Measurements from ENCODE around the gene RHOJ. TPM values are rescaled to one million over a fixed set of nuclear protein-coding genes. Genes with fewer than 3 reads are reported as not detected.

Gene RHOJ
- total and polyA plus RNA-seq, 10 of the 15 experiments (the other 5 are each of a cell fraction or from before 2014, with no cell fraction given) = not detected

DNA sequence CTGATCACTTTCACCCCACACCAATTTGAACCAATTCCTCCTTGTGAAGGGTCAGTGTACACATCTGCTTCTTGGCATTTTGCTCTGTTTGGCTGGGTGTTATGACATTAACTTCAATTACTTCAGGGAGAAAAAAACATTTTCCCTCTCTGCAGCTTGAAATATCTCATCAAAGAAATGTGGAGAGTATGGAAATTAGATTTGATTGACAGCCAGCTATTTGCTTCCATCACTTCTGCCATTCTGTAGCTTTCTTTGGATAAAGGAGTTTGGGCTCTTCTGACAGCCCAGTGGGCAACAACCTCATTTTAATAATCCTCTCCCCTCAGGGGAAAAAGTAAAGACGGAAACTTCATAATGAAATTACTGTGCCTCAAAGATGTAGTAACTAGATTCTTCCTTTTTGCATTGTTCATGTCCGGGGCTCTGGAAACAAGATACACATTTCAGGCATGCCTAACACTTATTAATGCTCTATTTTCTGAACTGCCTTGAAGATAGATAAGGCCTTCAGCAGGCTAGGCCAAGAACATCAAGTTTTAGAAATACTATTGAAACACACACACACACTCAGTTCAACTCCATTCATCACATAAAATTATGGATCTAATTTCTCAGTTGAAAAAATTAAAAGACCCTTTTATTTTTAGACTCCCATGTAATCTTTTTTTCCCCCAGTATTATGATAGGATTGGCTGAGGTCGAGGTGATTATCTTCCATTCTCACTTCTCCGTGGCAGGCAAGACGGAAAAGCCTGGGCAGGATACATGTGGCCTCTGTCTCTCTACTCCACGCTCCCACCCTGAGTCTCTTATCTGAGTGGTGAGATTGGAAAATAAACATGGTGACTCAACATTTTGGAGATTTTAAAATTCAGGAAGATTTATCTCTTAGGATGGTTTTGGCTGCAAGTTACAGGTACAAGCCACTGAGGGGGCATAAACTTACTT, 124.8 kb downstream of the RHOJ start (continued):
- TF ChIP-seq RBBP5 (conservative IDR thresholded peaks at IDR 0.05) = no peak
- TF ChIP-seq ZSCAN29 (IDR thresholded peaks at IDR 0.05) = no peak

DNA sequence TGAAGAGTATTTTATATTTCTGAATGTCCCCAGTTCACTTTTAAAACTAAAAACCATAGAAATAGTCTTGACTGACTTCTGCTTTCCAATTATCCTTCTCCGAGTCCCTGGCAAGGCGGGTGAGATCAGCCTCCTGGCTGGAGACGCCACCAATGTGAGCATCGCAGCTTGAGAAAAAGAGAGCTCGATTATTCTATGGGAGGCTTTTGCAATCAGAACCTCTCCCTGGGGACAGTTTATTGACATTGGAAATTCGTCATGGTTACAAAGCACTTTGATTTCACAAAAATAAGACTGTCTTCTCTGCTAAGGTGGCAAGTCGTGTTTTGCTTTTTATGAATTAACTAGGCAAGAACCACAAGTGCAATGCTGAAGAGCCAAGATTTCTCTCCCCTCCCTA, 138.1 kb downstream of the RHOJ start:
- Histone ChIP-seq H4K20me1 (ENCODE audit: control insufficient read depth, insufficient read depth) (no peaks in the 10 kb centered on the region), H3K4me3 (no peak overlapping the region), H3K79me2 (ENCODE audit: control insufficient read depth, insufficient read depth, low read length) (no peaks in the 10 kb centered on the region), H3K27ac (ENCODE audit: control insufficient read depth, insufficient read depth) (no peak overlapping the region), H3K36me3 (ENCODE audit: control insufficient read depth in 2 of 2, insufficient read depth in 2 of 2, low read length in 1 of 2) (no peaks in the 10 kb centered on the region), H3K27me3 (replicated peaks in 1 of 2; ENCODE audit: control insufficient read depth in 2 of 2, insufficient read depth in 2 of 2, low read length in 1 of 2) (no peaks in the 10 kb centered on the region), H2AFZ (ENCODE audit: control insufficient read depth, low read depth, low read length) (no peak overlapping the region), H3K9ac (ENCODE audit: control insufficient read depth, insufficient read depth, low read length) (no peak overlapping the region), H3K4me2 (ENCODE audit: control insufficient read depth, insufficient read depth) (no peak overlapping the region), H3K9me3 (replicated peaks; ENCODE audit: control insufficient read depth, insufficient read depth, low read length) (no peaks in the 10 kb centered on the region), H3K4me1 (ENCODE audit: control insufficient read depth, insufficient read depth, low read length) (no peaks in the 10 kb centered on the region)
- CTCF ChIA-PET = no interaction called here
- no TSS peak for BruUV-seq (replicated peaks)
- intact Hi-C loops (cut with micrococcal nuclease; ENCODE audit: unreplicated experiment) (no loop called here), in situ Hi-C loops (cut with MboI) (no loop called here)
- POLR2A ChIA-PET = no interaction called here
- no peak for DNase-seq (ENCODE audit: low read depth, low spot score)
- TF ChIP-seq ZNF622 (IDR thresholded peaks at IDR 0.05) (no peak), SMAD1 (IDR thresholded peaks at IDR 0.05; ENCODE audit: low read depth, partially characterized antibody) (no peak), GATAD2B (conservative IDR thresholded peaks at IDR 0.05; ENCODE audit: low read depth) (no peak)
- RAD21 ChIA-PET (ENCODE audit: unreplicated experiment) = no interaction called here
- no peak for FAIRE-seq
- SMC1A ChIA-PET (ENCODE audit: uncharacterized antibody, unreplicated experiment) = interaction anchor here (2.0 kb wide), 1 partner anchor 12 kb away, joined by 5 read pairs; no protein-coding TSS in a partner anchor
- 63% methylated on average over 7 of the region's 7 CpGs for WGBS (ENCODE audit: insufficient coverage, insufficient replicate concordance, low lambda C conversion rate, missing lambda C conversion rate)
- ATAC-seq = no peak

Other genes starting within 250 kb of the RHOJ start
- not detected in 2 replicates for gene KCNH5, start 159.0 kb upstream of the RHOJ start, total RNA-seq (2014; rRNA removed)
- gene KCNH5, start 159.0 kb upstream of the RHOJ start, total RNA-seq (2014; rRNA removed; fragmentation: Illumina TruSeq; extraction: Trizol) = not detected in 2 replicates
- not detected in 2 replicates for gene KCNH5, start 159.0 kb upstream of the RHOJ start, total RNA-seq (2021)
- gene KCNH5, start 159.0 kb upstream of the RHOJ start, polyA plus RNA-seq (2011; rRNA removed) = 0.04 TPM in 2 replicates
- not detected in 2 replicates for gene KCNH5, start 159.0 kb upstream of the RHOJ start, polyA plus RNA-seq (2014; fragmentation: Illumina TruSeq; extraction: Trizol)
- under 1 TPM in 1 of 2 experiments, not detected in 1; under 0.01 TPM for gene KCNH5, start 159.0 kb upstream of the RHOJ start, polyA plus RNA-seq (2014; fragmentation: Nextera tagmentation; extraction: Ambion mirVana)
- gene KCNH5, start 159.0 kb upstream of the RHOJ start, polyA plus RNA-seq (2014; rRNA removed) = 0.04 TPM in 1 of 2 replicates, not detected in the other
- not detected for gene KCNH5, start 159.0 kb upstream of the RHOJ start, polyA plus RNA-seq (2016; fragmentation: Nextera tagmentation; extraction: Ambion mirVana)
- gene GPHB5, start 114.5 kb downstream of the RHOJ start, total RNA-seq (2014; rRNA removed) = not detected in 2 replicates
- gene GPHB5, start 114.5 kb downstream of the RHOJ start, total RNA-seq (2014; rRNA removed; fragmentation: Illumina TruSeq; extraction: Trizol) = not detected in 2 replicates
- gene GPHB5, start 114.5 kb downstream of the RHOJ start, total RNA-seq (2021) = not detected in 2 replicates
- gene GPHB5, start 114.5 kb downstream of the RHOJ start, polyA plus RNA-seq (2011; rRNA removed) = not detected in 2 replicates
- gene GPHB5, start 114.5 kb downstream of the RHOJ start, polyA plus RNA-seq (2014; fragmentation: Illumina TruSeq; extraction: Trizol) = not detected in 2 replicates
- not detected for gene GPHB5, start 114.5 kb downstream of the RHOJ start, polyA plus RNA-seq (2014; fragmentation: Nextera tagmentation; extraction: Ambion mirVana)
- gene GPHB5, start 114.5 kb downstream of the RHOJ start, polyA plus RNA-seq (2014; rRNA removed) = not detected in 2 replicates
- not detected for gene GPHB5, start 114.5 kb downstream of the RHOJ start, polyA plus RNA-seq (2016; fragmentation: Nextera tagmentation; extraction: Ambion mirVana)